ENCODE data around the gene PJVK. TPM values are rescaled to one million over a fixed set of nuclear protein-coding genes. Genes with fewer than 3 reads are reported as not detected.

Gene PJVK
- polyA plus RNA-seq, 1 experiment, result 1.5 TPM

DNA sequence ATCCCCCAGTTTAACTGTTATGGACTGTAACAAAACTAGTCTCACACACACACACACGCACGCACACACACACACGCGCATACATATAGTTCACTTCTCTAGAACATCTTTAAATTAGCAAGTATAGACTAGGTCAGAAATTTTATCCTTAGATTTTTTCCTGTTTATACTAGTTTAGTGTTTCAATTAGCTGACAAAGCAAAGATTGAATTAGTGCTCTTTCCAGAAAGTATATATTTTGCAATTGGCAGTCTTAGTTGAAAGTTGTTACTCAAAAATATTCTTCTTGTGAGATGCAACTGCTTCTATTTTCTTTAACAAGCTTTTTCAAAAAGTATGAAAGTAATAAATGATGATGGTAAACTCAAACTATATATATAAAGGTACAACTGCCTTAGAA is 51.6 kb downstream of the PJVK start:
- TF ChIP-seq, protein P1, sequence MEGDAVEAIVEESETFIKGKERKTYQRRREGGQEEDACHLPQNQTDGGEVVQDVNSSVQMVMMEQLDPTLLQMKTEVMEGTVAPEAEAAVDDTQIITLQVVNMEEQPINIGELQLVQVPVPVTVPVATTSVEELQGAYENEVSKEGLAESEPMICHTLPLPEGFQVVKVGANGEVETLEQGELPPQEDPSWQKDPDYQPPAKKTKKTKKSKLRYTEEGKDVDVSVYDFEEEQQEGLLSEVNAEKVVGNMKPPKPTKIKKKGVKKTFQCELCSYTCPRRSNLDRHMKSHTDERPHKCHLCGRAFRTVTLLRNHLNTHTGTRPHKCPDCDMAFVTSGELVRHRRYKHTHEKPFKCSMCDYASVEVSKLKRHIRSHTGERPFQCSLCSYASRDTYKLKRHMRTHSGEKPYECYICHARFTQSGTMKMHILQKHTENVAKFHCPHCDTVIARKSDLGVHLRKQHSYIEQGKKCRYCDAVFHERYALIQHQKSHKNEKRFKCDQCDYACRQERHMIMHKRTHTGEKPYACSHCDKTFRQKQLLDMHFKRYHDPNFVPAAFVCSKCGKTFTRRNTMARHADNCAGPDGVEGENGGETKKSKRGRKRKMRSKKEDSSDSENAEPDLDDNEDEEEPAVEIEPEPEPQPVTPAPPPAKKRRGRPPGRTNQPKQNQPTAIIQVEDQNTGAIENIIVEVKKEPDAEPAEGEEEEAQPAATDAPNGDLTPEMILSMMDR (IDR thresholded peaks at IDR 0.05; ENCODE audit: insufficient read depth, low read depth, low read length), result no peak
- CTCF ChIA-PET, result interaction anchor here (1.0 kb wide), 1 partner anchor 88 kb away, joined by 3 read pairs; no protein-coding TSS in a partner anchor

DNA sequence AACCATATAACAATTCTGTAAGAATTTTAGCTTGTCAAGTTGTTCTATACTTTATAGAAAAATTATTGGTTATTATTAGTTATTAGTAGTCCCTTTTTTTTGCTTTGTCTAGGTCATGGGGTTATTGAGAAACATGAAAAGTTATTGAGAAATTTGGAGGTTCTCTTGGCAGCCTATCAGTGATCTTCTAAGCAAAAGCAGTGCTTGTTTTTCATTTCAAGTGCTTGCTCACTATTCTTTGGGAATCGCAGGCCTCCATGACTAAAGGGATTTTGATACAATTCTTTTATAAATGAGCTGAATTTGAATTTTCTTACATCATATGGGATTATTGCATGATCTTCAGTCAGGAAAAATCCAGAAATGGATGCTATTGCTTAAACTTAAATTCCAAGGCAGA is 54.9 kb downstream of the PJVK start:
- DNase-seq (ENCODE audit: low read depth), result no peak
- H3K36me3 ChIP-seq (ENCODE audit: control insufficient read depth, insufficient read depth, low read length), result 0 out of 2 replicates have a peak, but pooled peaks cover 3% of the 10 kb centered on the region
- POLR2A ChIA-PET, result no interaction called here
- no peak overlapping the region for H3K4me3 ChIP-seq (ENCODE audit: low read depth, low read length)
- H3K27me3 ChIP-seq (ENCODE audit: control insufficient read depth, insufficient read depth, low read length), result no peaks in the 10 kb centered on the region
- TF ChIP-seq, protein P1 (IDR thresholded peaks at IDR 0.05; ENCODE audit: insufficient read depth, low read depth, low read length), result no peak
- CTCF ChIA-PET, result no interaction called here

More for the DNA sequence above, 51.6 kb downstream of the PJVK start:
- Histone ChIP-seq H3K4me3 (ENCODE audit: low read depth, low read length) (no peak overlapping the region), H3K36me3 (ENCODE audit: control insufficient read depth, insufficient read depth, low read length) (peaks cover 4% of the 10 kb centered on the region; the same call in 1 of the 2 replicates), H3K27me3 (ENCODE audit: control insufficient read depth, insufficient read depth, low read length) (no peaks in the 10 kb centered on the region)
- no peak for DNase-seq (ENCODE audit: low read depth)
- POLR2A ChIA-PET, result no interaction called here

DNA sequence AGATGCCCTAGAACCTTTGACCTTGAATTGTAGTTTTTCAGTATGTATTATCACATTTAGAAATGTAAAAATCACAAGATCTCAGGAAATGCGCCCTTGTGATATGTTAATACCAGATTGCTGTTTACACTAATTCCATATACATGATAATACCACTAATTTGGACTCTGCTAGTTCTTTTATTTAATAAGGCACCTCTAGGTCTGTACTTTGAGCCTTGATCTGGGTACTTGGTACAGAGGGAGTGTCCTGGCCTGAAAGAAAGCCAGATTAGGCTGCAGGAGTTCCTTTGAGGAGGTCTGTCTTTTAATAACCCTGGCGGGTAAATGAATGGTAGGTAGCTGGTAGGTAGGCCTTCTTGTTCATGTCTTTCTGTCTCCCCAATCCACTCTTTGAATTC is 55.3 kb downstream of the PJVK start:
- H3K36me3 ChIP-seq (ENCODE audit: control insufficient read depth, insufficient read depth, low read length), result 0 out of 2 replicates have a peak, but pooled peaks cover 3% of the 10 kb centered on the region

DNA sequence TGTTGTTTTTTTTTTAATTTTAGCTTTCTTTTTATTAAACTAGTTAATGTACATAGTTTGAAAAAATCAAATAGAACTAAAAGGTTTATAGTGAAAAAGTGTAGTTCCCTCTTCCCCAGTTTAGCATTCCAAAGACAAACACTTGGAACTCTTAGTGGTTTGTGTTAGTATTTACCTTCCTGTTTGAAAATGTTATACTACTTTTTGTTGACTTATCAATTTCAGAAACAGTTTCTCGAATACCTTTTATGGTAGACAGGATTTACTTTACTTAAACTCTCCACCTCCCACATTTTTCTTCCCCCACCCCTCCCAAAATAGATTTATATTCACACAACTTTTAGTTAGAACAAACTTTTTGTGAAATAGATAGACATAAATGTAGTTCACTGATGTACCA is 55.8 kb downstream of the PJVK start:
- TF ChIP-seq, protein P1 (IDR thresholded peaks at IDR 0.05; ENCODE audit: insufficient read depth, low read depth, low read length), result no peak
- H3K4me3 ChIP-seq (ENCODE audit: low read depth, low read length), result no peak overlapping the region
- no peak for DNase-seq (ENCODE audit: low read depth)
- CTCF ChIA-PET, result no interaction called here
- H3K36me3 ChIP-seq (ENCODE audit: control insufficient read depth, insufficient read depth, low read length), result 0 out of 2 replicates have a peak, but pooled peaks cover 3% of the 10 kb centered on the region
- POLR2A ChIA-PET, result no interaction called here
- H3K27me3 ChIP-seq (ENCODE audit: control insufficient read depth, insufficient read depth, low read length), result no peaks in the 10 kb centered on the region

More for the DNA sequence above, 55.3 kb downstream of the PJVK start:
- TF ChIP-seq, protein P1 (IDR thresholded peaks at IDR 0.05; ENCODE audit: insufficient read depth, low read depth, low read length), result no peak
- CTCF ChIA-PET, result no interaction called here
- no peak for DNase-seq (ENCODE audit: low read depth)
- no peaks in the 10 kb centered on the region for H3K27me3 ChIP-seq (ENCODE audit: control insufficient read depth, insufficient read depth, low read length)
- H3K4me3 ChIP-seq (ENCODE audit: low read depth, low read length), result no peak overlapping the region
- POLR2A ChIA-PET, result no interaction called here

DNA sequence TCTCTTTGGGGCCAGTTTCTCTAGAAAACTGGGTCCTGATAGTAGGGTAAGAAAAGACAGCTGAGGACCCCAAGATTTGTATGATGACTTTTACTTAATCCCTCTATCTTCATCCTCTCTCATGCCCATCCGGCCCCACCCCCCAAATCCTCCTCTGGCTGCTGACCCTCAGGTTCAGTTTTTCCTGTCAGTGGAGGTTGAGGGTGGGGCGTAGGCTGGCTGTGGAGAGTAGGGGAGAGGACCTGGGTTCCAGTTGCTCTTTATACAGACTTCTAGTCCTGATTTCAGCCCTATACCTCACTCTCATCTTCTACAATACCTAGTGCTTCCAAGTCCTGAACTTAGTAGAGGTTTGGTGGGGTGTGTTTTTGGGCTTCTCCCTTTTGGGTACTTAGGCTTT is 57.5 kb downstream of the PJVK start:
- ChIA-PET CTCF (interaction anchor here (0.6 to 1.3 kb wide), 3 partner anchors 10 to 52 kb away, joined by 3 read pairs; no protein-coding TSS in a partner anchor), POLR2A (no interaction called here)
- DNase-seq (ENCODE audit: low read depth), result no peak
- TF ChIP-seq, protein P1 (IDR thresholded peaks at IDR 0.05; ENCODE audit: insufficient read depth, low read depth, low read length), result no peak
- H3K27me3 ChIP-seq (ENCODE audit: control insufficient read depth, insufficient read depth, low read length), result no peaks in the 10 kb centered on the region
- 0 out of 2 replicates have a peak, but pooled peaks cover 3% of the 10 kb centered on the region for H3K36me3 ChIP-seq (ENCODE audit: control insufficient read depth, insufficient read depth, low read length)
- no peak overlapping the region for H3K4me3 ChIP-seq (ENCODE audit: low read depth, low read length)

Data from BJ (cell line).